GM23338 (cell line): ENCODE data around the gene PDE4B. TPM values are rescaled to one million over a fixed set of nuclear protein-coding genes. Genes with fewer than 3 reads are reported as not detected.

ENCODE experiments used
- ATAC-seq: fragments of 200-7000 bp; cut with Tn5 transposase; 3 replicates; pipeline ENCODE4 v1.9.1; 2020
- DNase-seq: peaks from one replicate; pipeline ENCODE4 v3.0.0-alpha.2; 2015; ENCODE audit warnings: low spot score
- H2AFZ ChIP-seq: fragments of 200-600 bp; sonication (generic); 2 replicates; pipeline ENCODE4 v1.8.0; 2016; ENCODE audit warnings: antibody characterized with exemption, mild to moderate bottlenecking, moderate library complexity
- H3F3A ChIP-seq: fragments of 200-600 bp; sonication (generic); replicated peaks from 2 replicates; pipeline ENCODE4 v1.8.0; 2017; ENCODE audit warnings: antibody characterized with exemption, mixed run types, low read depth
- H3K27ac ChIP-seq: fragments of 200-600 bp; sonication (generic); 2 replicates; pipeline ENCODE4 v1.6.1; 2016; ENCODE audit warnings: low read depth
- H3K27me3 ChIP-seq: fragments of 200-600 bp; sonication (generic); 2 replicates; pipeline ENCODE4 v1.8.0; 2016; ENCODE audit warnings: mild to moderate bottlenecking, mixed run types, moderate library complexity; ENCODE audit not compliant: insufficient read depth
- H3K36me3 ChIP-seq: fragments of 200-600 bp; sonication (generic); 2 replicates; pipeline ENCODE4 v1.8.0; 2016; ENCODE audit warnings: mild to moderate bottlenecking; ENCODE audit not compliant: insufficient read depth
- H3K4me1 ChIP-seq: fragments of 200-600 bp; sonication (generic); 2 replicates; pipeline ENCODE4 v1.8.0; 2016; ENCODE audit warnings: mild to moderate bottlenecking, moderate library complexity; ENCODE audit not compliant: insufficient read depth
- H3K4me2 ChIP-seq: fragments of 200-600 bp; sonication (generic); 2 replicates; pipeline ENCODE4 v1.7.1; 2017; ENCODE audit warnings: mixed run types
- H3K4me3 ChIP-seq: fragments of 200-600 bp; sonication (generic); 2 replicates; pipeline ENCODE4 v1.6.1; 2016; ENCODE audit warnings: mixed run types
- H3K79me2 ChIP-seq: fragments of 200-600 bp; sonication (generic); replicated peaks from 2 replicates; pipeline ENCODE4 v1.8.0; 2017; ENCODE audit warnings: mild to moderate bottlenecking; ENCODE audit not compliant: insufficient read depth
- H3K9me2 ChIP-seq: fragments of 200-600 bp; sonication (generic); 2 replicates; pipeline ENCODE4 v1.8.0; 2017; ENCODE audit not compliant: insufficient read depth
- H4K20me1 ChIP-seq: fragments of 200-600 bp; sonication (generic); replicated peaks from 2 replicates; pipeline ENCODE4 v1.8.0; 2017; ENCODE audit warnings: mild to moderate bottlenecking; ENCODE audit not compliant: insufficient read depth
- H3K27ac Mint-ChIP-seq: 2 replicates; pipeline ENCODE4 v1.8.0; 2020; ENCODE audit warnings: inconsistent platforms, mild to moderate bottlenecking, moderate library complexity, mixed read lengths
- H3K27me3 Mint-ChIP-seq: 3 replicates; pipeline ENCODE4 v1.8.0; 2022; ENCODE audit warnings: low read depth, mild to moderate bottlenecking, moderate library complexity, mixed read lengths, inconsistent platforms; ENCODE audit not compliant: insufficient read depth, poor library complexity
- H3K36me3 Mint-ChIP-seq: 3 replicates; pipeline ENCODE4 v1.8.0; 2021; ENCODE audit warnings: low read depth, mild to moderate bottlenecking, inconsistent platforms, moderate library complexity, mixed read lengths
- H3K4me1 Mint-ChIP-seq: 3 replicates; pipeline ENCODE4 v1.8.0; 2020; ENCODE audit warnings: mild to moderate bottlenecking, inconsistent platforms, mixed read lengths
- H3K4me3 Mint-ChIP-seq: 3 replicates; pipeline ENCODE4 v1.8.0; 2021; ENCODE audit warnings: moderate library complexity, mild to moderate bottlenecking, inconsistent platforms, mixed read lengths
- H3K9me3 Mint-ChIP-seq: 3 replicates; pipeline ENCODE4 v1.8.0; 2020; ENCODE audit warnings: moderate library complexity, mild to moderate bottlenecking, inconsistent platforms, mixed read lengths
- CREB1 ChIP-seq: fragments of 250-450 bp; sonication (Bioruptor Pico); IDR thresholded peaks from 2 replicates; pipeline ENCODE4 v1.5.0; 2020; ENCODE audit warnings: low read depth, mild to moderate bottlenecking, moderate library complexity
- CTCF ChIP-seq, 2 experiments: fragments of 200-600 bp in 1 of 2; sonication (generic) in 1 of 2; conservative IDR thresholded peaks; 2 replicates each; pipeline versions ENCODE4 v1.5.1 to v1.6.1; 2016 to 2017; ENCODE audit warnings: antibody characterized with exemption in 2 of 2, low read depth in 2 of 2, mild to moderate bottlenecking in 2 of 2, moderate library complexity in 1 of 2
- EZH2phosphoT487 ChIP-seq: fragments of 200-600 bp; sonication (generic); IDR thresholded peaks from one replicate; pipeline ENCODE4 v1.8.1; 2018; ENCODE audit warnings: antibody characterized with exemption; ENCODE audit not compliant: unreplicated experiment
- POLR2AphosphoS5 ChIP-seq: IDR thresholded peaks from 2 replicates; pipeline ENCODE4 v1.6.1; 2016; ENCODE audit warnings: antibody characterized with exemption, low read depth
- REST ChIP-seq: IDR thresholded peaks from one replicate; pipeline ENCODE4 v1.6.1; 2018; ENCODE audit warnings: antibody characterized with exemption; ENCODE audit not compliant: unreplicated experiment
- STAT1 ChIP-seq: IDR thresholded peaks from one replicate; pipeline ENCODE4 v1.6.1; 2016; ENCODE audit warnings: antibody characterized with exemption; ENCODE audit not compliant: unreplicated experiment
- ZNF462 ChIP-seq: fragments of 250-450 bp; sonication (Bioruptor Pico); IDR thresholded peaks from 2 replicates; pipeline ENCODE4 v1.5.0; 2020; ENCODE audit warnings: mild to moderate bottlenecking, moderate library complexity
- polyA plus RNA-seq: library from polyadenylated mRNA; unstranded; fragments of >200 nt; fragmentation: Nextera tagmentation; extraction: Ambion mirVana; gene quantifications from 2 replicates; pipeline ENCODE4 v1.2.1, GENCODE V29; 2016
- total RNA-seq: library from RNA; depleted of rRNA; stranded (reverse); fragments of >200 nt; shearing (Covaris generic); gene quantifications from 2 replicates; pipeline ENCODE4 v1.2.3, GENCODE V29; 2014

Gene PDE4B
- total and polyA plus RNA-seq, 2 experiments from 2014 or later: 14.0 to 25.6 TPM

- H3K4me2 ChIP-seq: peak overlapping the region; percentile 83
- no peak for TF ChIP-seq REST
- TF ChIP-seq STAT1: no peak
- no peak for TF ChIP-seq EZH2phosphoT487
- TF ChIP-seq POLR2AphosphoS5: peak; percentile 46; the same call in 1 of the 2 replicates
- peak; percentile 35; the same call in 1 of the 2 replicates for TF ChIP-seq CREB1 (CRISPR knock-in tag)
- TF ChIP-seq CTCF (conservative IDR thresholded peaks at IDR 0.05; ENCODE audit: low read depth in 2 of 2): peak; percentile 11 to 28; a peak in 2 of 4 replicates
- peak; percentile 6; the same call in 1 of the 2 replicates for TF ChIP-seq ZNF462
- no peaks in the 10 kb centered on the region; the same call in 1 of the 2 replicates for H3K9me2 ChIP-seq
- no peaks in the 10 kb centered on the region for H3K36me3 Mint-ChIP-seq
- no peaks in the 10 kb centered on the region; the same call in 1 of the 2 replicates for H3F3A ChIP-seq
- H3K4me1 Mint-ChIP-seq: peaks cover 53% of the 10 kb centered on the region
- H3K4me1 ChIP-seq: peaks cover 49% of the 10 kb centered on the region
- H3K4me3 Mint-ChIP-seq: peak overlapping the region; percentile 77
- peak overlapping the region; percentile 66 for H3K4me3 ChIP-seq
- H3K27me3 Mint-ChIP-seq: peaks cover 3% of the 10 kb centered on the region
- no peaks in the 10 kb centered on the region for H4K20me1 ChIP-seq
- ATAC-seq (peak; percentile 90), DNase-seq (peak; percentile 80)
- H3K27ac Mint-ChIP-seq: peak overlapping the region; percentile 63
- H3K79me2 ChIP-seq: peaks cover 44% of the 10 kb centered on the region
- H2AFZ ChIP-seq: peak overlapping the region; percentile 24; the same call in 1 of the 2 replicates
- no peaks in the 10 kb centered on the region for H3K36me3 ChIP-seq
- no peaks in the 10 kb centered on the region for H3K27me3 ChIP-seq
- peak overlapping the region; percentile 60 for H3K27ac ChIP-seq
- H3K9me3 Mint-ChIP-seq: no peaks in the 10 kb centered on the region
Observed at GRCh38 chr1:66331658-66332547, 539.2 kb downstream of the PDE4B start.
